Left forelimb (tissue), 1 donor: ENCODE results near the gene HEATR5A.
"Not testable (repeated sequence)": the region's sequence is repeated elsewhere in the genome, so short reads cannot be mapped to it uniquely, and the experiment has no call there.

Source experiments
- DNase-seq: peaks from one replicate; pipeline ENCODE4 v3.0.0-alpha.2; 2018; ENCODE audit warnings: low spot score

Gene HEATR5A

GRCh38 chr14:31326111-31326510, 94.2 kb downstream of the HEATR5A start:
- no peak for DNase-seq

GRCh38 chr14:31323419-31323818, 96.9 kb downstream of the HEATR5A start:
- DNase-seq = no peak

- DNase-seq = no peak
Observed at GRCh38 chr14:31320922-31321766, 99.2 kb downstream of the HEATR5A start.

- no peak for DNase-seq
Observed at GRCh38 chr14:31320216-31320615, 100.1 kb downstream of the HEATR5A start.

- no peak for DNase-seq
Observed at GRCh38 chr14:31319701-31320100, 100.6 kb downstream of the HEATR5A start.

GRCh38 chr14:31312934-31313333, 107.4 kb downstream of the HEATR5A start:
- no peak for DNase-seq

GRCh38 chr14:31312370-31312769, 108.0 kb downstream of the HEATR5A start:
- DNase-seq = not testable (repeated sequence)

GRCh38 chr14:31307618-31308017, 112.7 kb downstream of the HEATR5A start:
- no peak for DNase-seq

- no peak for DNase-seq
Observed at GRCh38 chr14:31307198-31307597, 113.2 kb downstream of the HEATR5A start.

- no peak for DNase-seq
Observed at GRCh38 chr14:31303654-31304053, 116.7 kb downstream of the HEATR5A start.

GRCh38 chr14:31300883-31301282, 119.5 kb downstream of the HEATR5A start:
- DNase-seq = no peak

- DNase-seq = no peak
Observed at GRCh38 chr14:31300296-31300695, 120.1 kb downstream of the HEATR5A start.

- DNase-seq = no peak
Observed at GRCh38 chr14:31297701-31298344, 122.5 kb downstream of the HEATR5A start.

GRCh38 chr14:31297112-31297511, 123.2 kb downstream of the HEATR5A start:
- DNase-seq = no peak

- no peak for DNase-seq
Observed at GRCh38 chr14:31294746-31295405, 125.5 kb downstream of the HEATR5A start.

- DNase-seq = no peak
Observed at GRCh38 chr14:31292937-31293616, 127.3 kb downstream of the HEATR5A start.

- no peak for DNase-seq
Observed at GRCh38 chr14:31291210-31291609, 129.1 kb downstream of the HEATR5A start.

GRCh38 chr14:31287294-31287972, 132.9 kb downstream of the HEATR5A start:
- DNase-seq = no peak

- no peak for DNase-seq
Observed at GRCh38 chr14:31286456-31287293, 133.7 kb downstream of the HEATR5A start.

GRCh38 chr14:31283578-31284252, 136.6 kb downstream of the HEATR5A start:
- DNase-seq = no peak
